SHP77 treated with DMSO at 0.1 percent for 48 hours (cell line): ENCODE data around the gene ZNF70.

Experiments used
- DNase-seq: peaks from one replicate; lab custom pipeline; 2025; lab: John Stamatoyannopoulos, UW

Gene ZNF70

GRCh38 chr22:23716811-23717801 is 33.8 kb downstream of the ZNF70 start:
- peak; percentile 53 for DNase-seq

GRCh38 chr22:23715806-23716375 is 35.0 kb downstream of the ZNF70 start:
- no peak for DNase-seq

GRCh38 chr22:23714596-23715578 is 36.0 kb downstream of the ZNF70 start:
- DNase-seq, result no peak

- DNase-seq, result no peak
Observed at GRCh38 chr22:23713696-23714595, 37.0 kb downstream of the ZNF70 start.

GRCh38 chr22:23712256-23712655 is 38.7 kb downstream of the ZNF70 start:
- DNase-seq, result no peak

GRCh38 chr22:23709107-23709506 is 41.8 kb downstream of the ZNF70 start:
- DNase-seq, result no peak

GRCh38 chr22:23708270-23708669 is 42.6 kb downstream of the ZNF70 start:
- DNase-seq, result no peak

- DNase-seq, result no peak
Observed at GRCh38 chr22:23705358-23705757, 45.6 kb downstream of the ZNF70 start.

GRCh38 chr22:23704829-23705228 is 46.1 kb downstream of the ZNF70 start:
- no peak for DNase-seq

- no peak for DNase-seq
Observed at GRCh38 chr22:23704062-23704461, 46.9 kb downstream of the ZNF70 start.

GRCh38 chr22:23700706-23701105 is 50.2 kb downstream of the ZNF70 start:
- DNase-seq, result no peak

GRCh38 chr22:23698673-23699235 is 52.2 kb downstream of the ZNF70 start:
- no peak for DNase-seq

GRCh38 chr22:23698094-23698493 is 52.8 kb downstream of the ZNF70 start:
- no peak for DNase-seq

- no peak for DNase-seq
Observed at GRCh38 chr22:23697031-23697970, 53.6 kb downstream of the ZNF70 start.

- DNase-seq, result no peak
Observed at GRCh38 chr22:23696326-23696851, 54.5 kb downstream of the ZNF70 start.

GRCh38 chr22:23695571-23696325 is 55.2 kb downstream of the ZNF70 start:
- no peak for DNase-seq

- no peak for DNase-seq
Observed at GRCh38 chr22:23695141-23695540, 55.8 kb downstream of the ZNF70 start.

- no peak for DNase-seq
Observed at GRCh38 chr22:23693979-23694680, 56.8 kb downstream of the ZNF70 start.
